ENCODE data around the gene TMEM92.
"Not testable (repeated sequence)": the region's sequence is repeated elsewhere in the genome, so short reads cannot be mapped to it uniquely, and the experiment has no call there.

Gene TMEM92

DNA sequence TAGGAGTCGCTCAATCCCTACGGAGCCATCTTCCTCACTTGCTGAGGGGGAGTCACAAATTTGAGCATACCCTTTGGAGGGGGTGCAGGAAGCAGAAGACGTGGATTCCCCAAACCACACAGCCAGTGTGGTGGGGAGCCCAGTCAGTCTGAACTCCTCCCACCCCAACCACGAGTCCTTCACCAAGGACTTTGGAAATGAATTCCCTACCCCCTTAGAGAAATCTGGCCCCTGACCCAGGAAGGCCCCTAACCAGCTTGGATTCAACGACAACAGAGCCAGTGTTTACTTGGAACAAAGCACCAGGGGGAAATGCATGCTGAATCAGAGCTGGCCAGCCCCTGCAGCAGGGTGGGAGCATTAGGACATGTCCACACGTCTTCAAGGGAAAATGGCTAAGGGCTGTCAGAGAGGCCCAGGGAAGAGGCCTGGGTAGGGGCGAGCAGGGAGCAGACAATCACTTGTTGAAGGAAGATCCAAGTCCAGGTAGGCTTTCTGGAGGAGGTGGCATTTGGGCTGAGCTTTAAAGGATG is 5.5 kb upstream of the TMEM92 start:
- TF ChIP-seq, protein P1, sequence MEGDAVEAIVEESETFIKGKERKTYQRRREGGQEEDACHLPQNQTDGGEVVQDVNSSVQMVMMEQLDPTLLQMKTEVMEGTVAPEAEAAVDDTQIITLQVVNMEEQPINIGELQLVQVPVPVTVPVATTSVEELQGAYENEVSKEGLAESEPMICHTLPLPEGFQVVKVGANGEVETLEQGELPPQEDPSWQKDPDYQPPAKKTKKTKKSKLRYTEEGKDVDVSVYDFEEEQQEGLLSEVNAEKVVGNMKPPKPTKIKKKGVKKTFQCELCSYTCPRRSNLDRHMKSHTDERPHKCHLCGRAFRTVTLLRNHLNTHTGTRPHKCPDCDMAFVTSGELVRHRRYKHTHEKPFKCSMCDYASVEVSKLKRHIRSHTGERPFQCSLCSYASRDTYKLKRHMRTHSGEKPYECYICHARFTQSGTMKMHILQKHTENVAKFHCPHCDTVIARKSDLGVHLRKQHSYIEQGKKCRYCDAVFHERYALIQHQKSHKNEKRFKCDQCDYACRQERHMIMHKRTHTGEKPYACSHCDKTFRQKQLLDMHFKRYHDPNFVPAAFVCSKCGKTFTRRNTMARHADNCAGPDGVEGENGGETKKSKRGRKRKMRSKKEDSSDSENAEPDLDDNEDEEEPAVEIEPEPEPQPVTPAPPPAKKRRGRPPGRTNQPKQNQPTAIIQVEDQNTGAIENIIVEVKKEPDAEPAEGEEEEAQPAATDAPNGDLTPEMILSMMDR (IDR thresholded peaks at IDR 0.05; ENCODE audit: low read depth, low read length), result no peak
- DNase-seq (ENCODE audit: extremely low read depth, low read depth), result no peak

DNA sequence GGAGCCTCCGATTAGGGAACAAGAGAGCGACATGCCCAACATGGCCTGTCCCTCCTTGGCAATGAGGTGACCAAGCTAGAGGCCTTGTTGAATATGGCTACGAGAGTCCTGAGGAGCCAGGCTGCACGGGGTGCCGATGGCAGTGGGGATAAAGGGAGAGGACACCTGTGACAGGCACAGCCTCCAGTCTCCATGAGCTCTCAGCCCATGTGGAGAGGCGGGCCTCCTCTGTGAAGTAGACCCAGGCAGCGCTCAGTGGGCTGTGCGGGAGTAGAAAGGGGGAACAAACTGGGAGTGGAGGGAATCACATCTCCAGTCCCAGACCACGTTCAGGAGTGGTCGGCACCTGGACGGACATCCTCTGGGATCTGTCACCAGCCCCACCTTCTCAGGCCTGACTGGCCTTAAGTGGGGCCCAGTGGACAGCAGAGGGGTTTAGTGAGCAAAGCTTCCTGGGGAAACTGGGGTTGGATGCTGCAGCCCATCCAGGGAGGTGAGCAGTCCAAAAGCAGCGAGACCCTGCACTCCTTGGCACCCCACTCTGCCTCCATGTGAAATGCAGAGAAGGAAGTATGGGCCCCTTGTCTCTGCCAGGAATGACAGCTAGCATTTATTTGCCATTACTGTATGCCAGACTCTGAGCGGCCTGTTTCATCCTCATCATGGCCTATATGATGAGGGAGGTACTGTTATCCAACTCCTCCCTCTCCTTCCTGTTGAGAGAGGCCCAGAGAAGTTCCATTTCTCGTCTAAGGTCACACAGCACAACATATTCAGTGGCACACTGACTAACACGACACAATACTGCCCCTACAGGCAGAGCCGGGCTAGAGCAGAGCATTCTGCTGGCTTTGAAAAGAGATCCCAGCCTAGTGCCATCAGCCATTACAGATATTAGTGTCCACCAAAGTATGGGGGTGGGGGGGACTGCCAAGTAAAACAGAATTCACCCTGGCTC is 4.5 kb upstream of the TMEM92 start:
- TF ChIP-seq, protein P1 (IDR thresholded peaks at IDR 0.05; ENCODE audit: low read depth, low read length), result peak; percentile 92
- DNase-seq (ENCODE audit: extremely low read depth, low read depth), result peak; percentile 54

DNA sequence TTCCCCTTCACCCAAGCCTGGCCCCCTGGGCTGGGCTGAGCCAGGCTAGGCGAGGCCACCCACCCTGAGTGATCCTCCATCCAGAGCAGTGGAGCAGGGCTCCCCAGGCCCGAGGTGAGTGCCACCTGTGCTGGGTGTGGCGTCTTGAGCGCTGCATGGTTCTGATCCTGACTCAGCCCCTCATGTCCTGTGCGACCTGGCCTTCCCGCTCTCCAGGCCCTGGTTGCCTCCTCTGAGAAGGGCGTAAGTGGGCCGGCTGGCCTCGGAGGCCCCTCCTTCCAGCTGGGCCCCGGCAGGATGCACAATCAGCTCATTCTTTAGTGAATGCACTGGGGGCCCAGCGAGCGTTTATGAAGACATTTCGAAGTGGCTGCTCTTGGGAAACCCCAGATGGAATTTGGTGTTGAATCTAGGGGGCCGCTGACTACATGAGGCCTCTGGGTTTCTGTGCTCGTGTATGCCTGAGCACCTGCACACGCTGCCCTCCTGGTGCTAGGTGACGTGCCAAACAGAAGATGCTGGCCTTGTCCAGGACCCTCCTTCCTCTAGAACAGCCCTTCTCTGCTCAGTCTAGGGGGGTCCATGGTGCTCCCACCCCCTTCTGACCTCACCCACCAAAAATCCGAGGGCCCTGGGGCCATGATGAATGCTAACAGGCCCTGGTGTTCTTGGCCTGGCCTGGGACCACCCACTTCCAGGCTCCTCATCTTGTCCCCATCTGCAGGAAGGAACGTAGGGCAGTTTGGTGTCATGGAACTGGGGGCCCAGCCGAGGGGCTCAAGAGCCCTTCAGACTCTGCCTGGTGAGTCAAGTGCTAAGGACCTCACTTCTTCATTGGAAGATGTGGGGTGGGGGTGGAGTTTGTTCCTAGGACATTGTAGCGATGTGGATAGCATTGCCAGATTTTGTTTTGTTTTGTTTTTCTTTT is 3.6 kb upstream of the TMEM92 start:
- no peak for DNase-seq (ENCODE audit: extremely low read depth, low read depth)
- TF ChIP-seq, protein P1 (IDR thresholded peaks at IDR 0.05; ENCODE audit: low read depth, low read length), result no peak

- not testable (repeated sequence) for DNase-seq (ENCODE audit: extremely low read depth, low read depth)
These were observed 2.9 kb upstream of the TMEM92 start for GRCh38 chr17:50271363-50271750.

DNA sequence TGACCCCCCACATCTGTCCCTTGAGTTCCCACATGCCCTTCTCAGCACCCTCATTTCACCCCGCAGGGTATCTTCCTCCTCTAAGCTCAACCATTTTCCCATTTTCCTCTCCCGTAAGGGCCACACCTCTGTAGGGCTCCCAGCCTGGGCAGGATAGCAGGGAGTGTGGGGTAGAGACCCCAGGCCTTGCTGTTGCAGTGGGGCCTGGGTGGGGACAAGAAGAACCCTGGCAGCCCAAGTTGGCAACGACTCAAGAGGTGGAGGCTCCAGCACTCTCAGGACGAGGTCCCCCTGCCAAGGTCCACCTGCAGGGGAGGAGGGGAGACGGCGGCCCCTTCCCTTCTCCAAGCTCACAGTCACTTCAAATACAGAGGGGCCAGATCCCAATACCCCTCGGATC is 2.0 kb upstream of the TMEM92 start:
- DNase-seq (ENCODE audit: extremely low read depth, low read depth), result no peak
- TF ChIP-seq, protein P1 (IDR thresholded peaks at IDR 0.05; ENCODE audit: low read depth, low read length), result no peak

GRCh38 chr17:50272711-50273653 is 1.3 kb upstream of the TMEM92 start:
- TF ChIP-seq, protein P1 (IDR thresholded peaks at IDR 0.05; ENCODE audit: low read depth, low read length), result peak; percentile 39
- no peak for DNase-seq (ENCODE audit: extremely low read depth, low read depth)

- no peak for DNase-seq (ENCODE audit: extremely low read depth, low read depth)
- TF ChIP-seq, protein P1 (IDR thresholded peaks at IDR 0.05; ENCODE audit: low read depth, low read length), result no peak
These were observed 619 bp upstream of the TMEM92 start for GRCh38 chr17:50273654-50274040.

Measured in AG09319 (cell line).